ENCODE results near the gene KRT86. TPM values are rescaled to one million over a fixed set of nuclear protein-coding genes. Genes with fewer than 3 reads are reported as not detected.

Gene KRT86
- total and polyA plus RNA-seq, 2 donors (not counting 1 experiment from before 2014, with no cell fraction given): not detected

DNA sequence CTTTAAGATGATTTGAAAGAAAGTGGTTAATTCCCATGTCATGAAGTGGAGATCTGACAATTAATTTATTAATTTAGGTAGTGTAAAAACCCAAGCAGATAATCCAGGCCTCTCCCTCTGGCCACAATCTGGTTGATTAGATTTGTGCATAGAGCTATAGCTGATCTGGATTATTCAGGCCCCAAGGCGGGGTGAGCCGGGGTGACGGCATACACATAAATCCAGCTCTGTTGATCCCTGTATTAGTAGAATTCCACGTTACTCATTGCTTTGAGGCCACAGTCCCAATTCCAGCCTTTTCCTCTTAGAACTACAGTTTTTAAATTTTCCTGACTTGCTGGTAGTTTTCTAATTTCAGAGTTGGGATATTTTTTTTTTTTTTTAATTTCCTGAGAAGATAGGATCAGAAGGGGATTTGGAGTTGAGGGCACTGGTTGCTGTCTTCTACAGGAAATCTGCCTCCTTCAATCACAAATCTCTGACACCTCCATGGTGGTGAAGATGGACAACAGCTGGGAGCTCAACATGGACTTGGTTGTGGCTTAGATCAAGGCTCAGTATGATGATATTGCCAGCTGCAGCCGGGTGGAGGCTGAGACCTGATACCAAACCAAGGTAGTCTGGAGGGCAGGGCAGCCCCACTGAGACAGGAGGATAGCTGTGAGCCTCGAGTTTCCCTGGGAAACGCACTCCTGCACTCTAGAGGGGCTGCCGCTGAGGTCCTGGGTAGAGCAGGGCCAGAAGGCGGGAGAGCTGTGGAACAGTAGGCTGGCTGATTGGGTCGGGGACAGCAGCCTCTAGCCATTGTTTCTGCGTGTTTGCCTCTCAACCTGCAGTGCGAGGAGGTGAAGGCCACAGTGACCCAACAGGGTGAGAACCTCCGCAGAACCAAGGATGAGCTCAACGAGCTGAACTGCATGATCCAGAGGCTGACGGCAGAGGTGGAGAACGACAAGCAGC is 73.4 kb downstream of the KRT86 start:
- Histone ChIP-seq H3K9me3 (ENCODE audit: control extremely low read depth in 1 of 3, control insufficient read depth in 2 of 3, insufficient read depth in 1 of 3, low read length in 2 of 3) (peaks cover 0 to 7% (median 0%) of the 10 kb centered on the region in 3 donors), H3K27me3 (replicated peaks in 1 of 4; ENCODE audit: control extremely low read depth in 1 of 4, control insufficient read depth in 3 of 4, insufficient read depth in 4 of 4, low read length in 3 of 4) (peaks cover 0 to 9% (median 2%) of the 10 kb centered on the region in 4 experiments), H2AFZ (ENCODE audit: insufficient read depth, low read depth, low read length, poor library complexity, severe bottlenecking) (no peak overlapping the region), H3K79me2 (ENCODE audit: control insufficient read depth, insufficient read depth, low read length) (no peaks in the 10 kb centered on the region), H3K4me2 (replicated peaks; ENCODE audit: low read depth, low read length, poor library complexity, severe bottlenecking) (no peak overlapping the region), H3K36me3 (replicated peaks in 1 of 2; ENCODE audit: control extremely low read depth in 1 of 2, control insufficient read depth in 1 of 2, extremely low read depth in 1 of 2, insufficient read depth in 2 of 2, low read length in 1 of 2) (no peaks in the 10 kb centered on the region), H3K9ac (ENCODE audit: low read length) (no peak overlapping the region), H3K4me1 (ENCODE audit: control insufficient read depth in 2 of 2, insufficient read depth in 2 of 2, low read length in 2 of 2) (no peaks in the 10 kb centered on the region), H3K4me3 (ENCODE audit: control extremely low read depth in 1 of 5, extremely low read depth in 1 of 5, insufficient read depth in 1 of 5, low read depth in 2 of 5, low read length in 4 of 5) (no peak overlapping the region), H3K27ac (ENCODE audit: low read length in 2 of 2) (no peak overlapping the region), H4K20me1 (ENCODE audit: control insufficient read depth, insufficient read depth, low read length, poor library complexity, severe bottlenecking) (no peaks in the 10 kb centered on the region)
- CTCF ChIA-PET: interaction anchor here (0.5 kb wide), 1 partner anchor 71 kb away, joined by 3 read pairs; no protein-coding TSS in a partner anchor
- H3K4me3 Mint-ChIP-seq: no peak overlapping the region
- ATAC-seq (ENCODE audit: low read depth) (no peak), DNase-seq (no peak)
- H3K27me3 Mint-ChIP-seq: peaks cover 14% of the 10 kb centered on the region
- TF ChIP-seq, protein P1, sequence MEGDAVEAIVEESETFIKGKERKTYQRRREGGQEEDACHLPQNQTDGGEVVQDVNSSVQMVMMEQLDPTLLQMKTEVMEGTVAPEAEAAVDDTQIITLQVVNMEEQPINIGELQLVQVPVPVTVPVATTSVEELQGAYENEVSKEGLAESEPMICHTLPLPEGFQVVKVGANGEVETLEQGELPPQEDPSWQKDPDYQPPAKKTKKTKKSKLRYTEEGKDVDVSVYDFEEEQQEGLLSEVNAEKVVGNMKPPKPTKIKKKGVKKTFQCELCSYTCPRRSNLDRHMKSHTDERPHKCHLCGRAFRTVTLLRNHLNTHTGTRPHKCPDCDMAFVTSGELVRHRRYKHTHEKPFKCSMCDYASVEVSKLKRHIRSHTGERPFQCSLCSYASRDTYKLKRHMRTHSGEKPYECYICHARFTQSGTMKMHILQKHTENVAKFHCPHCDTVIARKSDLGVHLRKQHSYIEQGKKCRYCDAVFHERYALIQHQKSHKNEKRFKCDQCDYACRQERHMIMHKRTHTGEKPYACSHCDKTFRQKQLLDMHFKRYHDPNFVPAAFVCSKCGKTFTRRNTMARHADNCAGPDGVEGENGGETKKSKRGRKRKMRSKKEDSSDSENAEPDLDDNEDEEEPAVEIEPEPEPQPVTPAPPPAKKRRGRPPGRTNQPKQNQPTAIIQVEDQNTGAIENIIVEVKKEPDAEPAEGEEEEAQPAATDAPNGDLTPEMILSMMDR (IDR thresholded peaks at IDR 0.05): no peak
- no peak for TF ChIP-seq EZH2 (IDR thresholded peaks at IDR 0.05; ENCODE audit: borderline replicate concordance, insufficient read depth, low read depth, low read length, poor library complexity, severe bottlenecking)
- 81% methylated on average over 12 of the region's 16 CpGs for WGBS (ENCODE audit: insufficient coverage)
- no peaks in the 10 kb centered on the region for H3K9me3 Mint-ChIP-seq (ENCODE audit: insufficient read depth)
- POLR2A ChIA-PET: no interaction called here
- intact Hi-C loops (cut with micrococcal nuclease): no loop called here
- no peak overlapping the region for H3K27ac Mint-ChIP-seq
- peaks cover 3% of the 10 kb centered on the region for H3K4me1 Mint-ChIP-seq

DNA sequence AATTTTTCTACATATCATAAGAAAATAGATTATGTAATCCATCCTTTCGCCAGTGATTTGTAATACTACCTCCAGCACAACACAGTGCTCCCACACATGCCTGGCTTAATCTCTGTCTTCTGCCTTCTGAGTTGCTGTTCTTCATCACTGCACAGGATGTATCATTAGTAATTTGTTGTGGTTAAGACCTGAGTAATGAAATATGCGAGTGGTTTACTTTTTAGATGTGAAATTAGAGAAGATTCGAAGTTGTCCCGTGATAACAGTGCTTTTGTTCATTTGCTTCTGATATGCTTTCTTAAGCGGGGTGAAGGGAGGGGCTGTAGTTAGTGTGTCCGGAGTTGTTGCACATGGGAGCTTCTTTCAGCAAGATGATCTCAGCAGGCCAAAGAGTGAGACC is 74.8 kb downstream of the KRT86 start:
- WGBS (ENCODE audit: insufficient coverage): 57% methylated on average over 5 of the region's 6 CpGs
- ATAC-seq (ENCODE audit: low read depth): no peak
- CTCF ChIA-PET: interaction anchor here (0.7 to 1.1 kb wide), 2 partner anchors 14 to 631 kb away, joined by 3 read pairs; no protein-coding TSS in a partner anchor
- H3K27me3 Mint-ChIP-seq: peaks cover 15% of the 10 kb centered on the region
- H3K79me2 ChIP-seq (ENCODE audit: control insufficient read depth, insufficient read depth, low read length): no peaks in the 10 kb centered on the region
- H3K4me3 Mint-ChIP-seq: no peak overlapping the region
- H3K4me1 Mint-ChIP-seq: peaks cover 3% of the 10 kb centered on the region
- peaks cover 0 to under 1% (median 0%) of the 10 kb centered on the region in 3 donors for H3K9me3 ChIP-seq (ENCODE audit: control extremely low read depth in 1 of 3, control insufficient read depth in 2 of 3, insufficient read depth in 1 of 3, low read length in 2 of 3)
- no peaks in the 10 kb centered on the region for H3K9me3 Mint-ChIP-seq (ENCODE audit: insufficient read depth)
- peaks cover 0 to 9% (median 3%) of the 10 kb centered on the region in 4 experiments for H3K27me3 ChIP-seq (replicated peaks in 1 of 4; ENCODE audit: control extremely low read depth in 1 of 4, control insufficient read depth in 3 of 4, insufficient read depth in 4 of 4, low read length in 3 of 4)
- TF ChIP-seq, protein P1 (IDR thresholded peaks at IDR 0.05): no peak
- TF ChIP-seq EZH2 (IDR thresholded peaks at IDR 0.05; ENCODE audit: borderline replicate concordance, insufficient read depth, low read depth, low read length, poor library complexity, severe bottlenecking): no peak
- H3K4me1 ChIP-seq (ENCODE audit: control insufficient read depth in 2 of 2, insufficient read depth in 2 of 2, low read length in 2 of 2): no peaks in the 10 kb centered on the region
- DNase-seq: no peak
- H3K27ac ChIP-seq (ENCODE audit: low read length in 2 of 2): no peak overlapping the region
- no peak overlapping the region for H3K27ac Mint-ChIP-seq
- no peaks in the 10 kb centered on the region for H3K36me3 ChIP-seq (replicated peaks in 1 of 2; ENCODE audit: control extremely low read depth in 1 of 2, control insufficient read depth in 1 of 2, extremely low read depth in 1 of 2, insufficient read depth in 2 of 2, low read length in 1 of 2)
- H3K4me2 ChIP-seq (replicated peaks; ENCODE audit: low read depth, low read length, poor library complexity, severe bottlenecking): no peak overlapping the region
- no peaks in the 10 kb centered on the region for H4K20me1 ChIP-seq (ENCODE audit: control insufficient read depth, insufficient read depth, low read length, poor library complexity, severe bottlenecking)
- no peak overlapping the region for H2AFZ ChIP-seq (ENCODE audit: insufficient read depth, low read depth, low read length, poor library complexity, severe bottlenecking)
- H3K4me3 ChIP-seq (ENCODE audit: control extremely low read depth in 1 of 5, extremely low read depth in 1 of 5, insufficient read depth in 1 of 5, low read depth in 2 of 5, low read length in 4 of 5): no peak overlapping the region
- no peak overlapping the region for H3K9ac ChIP-seq (ENCODE audit: low read length)
- POLR2A ChIA-PET: no interaction called here
- intact Hi-C loops (cut with micrococcal nuclease): no loop called here
